Measurements from ENCODE around the gene DCC. TPM values are rescaled to one million over a fixed set of nuclear protein-coding genes. Genes with fewer than 3 reads are reported as not detected.

The DCC gene
- total and polyA plus RNA-seq, 2 of the 8 experiments (the other 6 are each of a cell fraction or from before 2014, with no cell fraction given): 0.14 to 1.4 TPM

DNA sequence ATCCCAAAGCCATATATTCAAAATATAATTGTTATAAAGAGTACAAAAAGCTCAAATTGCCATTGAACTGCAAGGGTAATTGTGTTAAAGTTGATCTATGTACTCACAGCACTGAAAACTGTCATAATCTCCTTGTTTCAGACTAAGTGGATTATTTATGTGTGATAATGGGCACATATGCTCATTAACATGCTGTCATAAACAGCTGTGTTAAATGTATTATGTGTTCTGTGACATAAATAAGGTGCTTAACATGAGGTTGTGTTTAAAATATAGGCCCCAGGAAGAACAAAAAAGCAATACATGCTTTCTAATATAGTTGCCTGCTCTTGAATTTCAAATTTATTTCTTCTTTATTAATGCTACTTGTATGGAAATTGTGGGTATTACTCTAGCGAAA, 409.5 kb downstream of the DCC start:
- WGBS, 2 experiments (ENCODE audit: extremely low coverage in 1 of 2, insufficient coverage in 1 of 2, insufficient read length in 1 of 2, insufficient replicate concordance in 2 of 2, low coverage in 1 of 2, low lambda C conversion rate in 2 of 2, missing lambda C conversion rate in 1 of 2): 88% methylated on average over 1 of the region's 1 CpG; no CpG with 5 or more reads in 1 of the 2 experiments
- Histone ChIP-seq H3K4me1 (replicated peaks in 1 of 4; ENCODE audit: control insufficient read depth in 3 of 4, insufficient read depth in 4 of 4, low read length in 3 of 4) (no peaks in the 10 kb centered on the region), H4K91ac (replicated peaks; ENCODE audit: insufficient read length, low read length) (no peak overlapping the region), H2AK5ac (ENCODE audit: low read depth, low read length) (no peak overlapping the region), H3K9me3 (ENCODE audit: insufficient read depth in 2 of 2, low read depth in 1 of 2, low read length in 1 of 2) (no peaks in the 10 kb centered on the region), H2AFZ (ENCODE audit: low read length) (no peak overlapping the region), H3K4me2 (ENCODE audit: insufficient read depth in 1 of 2, low read depth in 2 of 2, low read length in 2 of 2) (no peak overlapping the region), H3K79me1 (ENCODE audit: low read depth, low read length) (no peaks in the 10 kb centered on the region), H3K14ac (ENCODE audit: insufficient read length) (no peak overlapping the region), H3K36me3 (ENCODE audit: control insufficient read depth in 2 of 4, insufficient read depth in 4 of 4, low read length in 3 of 4) (no peaks in the 10 kb centered on the region), H4K8ac (ENCODE audit: extremely low read depth, insufficient read depth, low read length) (no peak overlapping the region), H3K23me2 (ENCODE audit: low read depth, low read length) (no peaks in the 10 kb centered on the region), H3K9ac (replicated peaks in 1 of 4; ENCODE audit: extremely low read depth in 1 of 4, low read depth in 3 of 4, low read length in 3 of 4) (no peak overlapping the region), H4K5ac (ENCODE audit: insufficient read length, low read depth, low read length) (no peak overlapping the region), H3K27ac (ENCODE audit: low read depth, low read length) (no peak overlapping the region), H3K18ac (ENCODE audit: extremely low read depth, low read length) (no peak overlapping the region), H2BK5ac (ENCODE audit: low read depth, low read length) (no peak overlapping the region), H2BK12ac (ENCODE audit: low read depth, low read length) (no peak overlapping the region), H2BK20ac (ENCODE audit: low read length) (no peak overlapping the region), H3K23ac (ENCODE audit: insufficient read length) (no peak overlapping the region), H3K79me2 (ENCODE audit: control insufficient read depth in 1 of 2, insufficient read depth in 2 of 2, low read length in 2 of 2) (no peaks in the 10 kb centered on the region), H3K56ac (replicated peaks; ENCODE audit: insufficient read length, low read depth, low read length) (no peak overlapping the region), H3K4ac (replicated peaks; ENCODE audit: insufficient read length, low read depth, low read length) (no peak overlapping the region), H2BK15ac (ENCODE audit: low read length) (no peak overlapping the region), H2BK120ac (replicated peaks; ENCODE audit: low read depth, low read length) (no peak overlapping the region), H3K27me3 (replicated peaks in 1 of 4; ENCODE audit: control insufficient read depth in 3 of 4, extremely low read depth in 1 of 4, insufficient read depth in 3 of 4, low read length in 3 of 4) (no peaks in the 10 kb centered on the region), H4K20me1 (replicated peaks in 1 of 2; ENCODE audit: control insufficient read depth in 1 of 2, insufficient read depth in 2 of 2, low read length in 2 of 2) (no peaks in the 10 kb centered on the region), H3K4me3 (ENCODE audit: extremely low read depth in 1 of 4, insufficient read depth in 2 of 4, low read depth in 3 of 4, low read length in 4 of 4) (no peak overlapping the region)
- DNase-seq (ENCODE audit: low read depth in 1 of 2, low spot score in 2 of 2) (no peak), FAIRE-seq (no peak)
- TF ChIP-seq CBX8 (IDR thresholded peaks at IDR 0.05; ENCODE audit: borderline replicate concordance, low read depth, low read length) (no peak), TCF12 (IDR thresholded peaks at IDR 0.05; ENCODE audit: low read depth, low read length) (no peak), MAFK (IDR thresholded peaks at IDR 0.05; ENCODE audit: low read depth, low read length) (no peak), KDM5A (IDR thresholded peaks at IDR 0.05; ENCODE audit: low read length) (no peak), JUND (IDR thresholded peaks at IDR 0.05; ENCODE audit: low read length) (no peak), EGR1 (IDR thresholded peaks at IDR 0.05; ENCODE audit: borderline replicate concordance, low read depth, low read length) (no peak), BCL11A (IDR thresholded peaks at IDR 0.05; ENCODE audit: low read depth in 2 of 2, low read length in 2 of 2) (no peak), PHF8 (conservative IDR thresholded peaks at IDR 0.05; ENCODE audit: low read depth, low read length) (no peak)
- ChIA-PET CTCF (ENCODE audit: partially characterized antibody) (no interaction called here), POLR2A (ENCODE audit: partially characterized antibody) (no interaction called here)

Data from H1 (cell line).